Measurements from ENCODE around the gene MBOAT1.

GRCh38 chr6:20069021-20069522 is 143.2 kb downstream of the MBOAT1 start:
- no peak for TF ChIP-seq CTCF (IDR thresholded peaks at IDR 0.05)
- no peak for TF ChIP-seq ZFX (IDR thresholded peaks at IDR 0.05; ENCODE audit: borderline replicate concordance)

Measured in 22Rv1 (cell line).